Keratinocyte (primary cell): ENCODE measurements around the gene CPEB1. TPM values are rescaled to one million over a fixed set of nuclear protein-coding genes. Genes with fewer than 3 reads are reported as not detected.

ENCODE experiments used
- DNase-seq: peaks from one replicate; pipeline ENCODE4 v3.0.0-alpha.2; 2011; ENCODE audit warnings: low read depth, missing footprints, low spot score
- FAIRE-seq: peaks from 2 replicates; lab custom pipeline; 2011; peaks lifted over from hg19 to GRCh38; lab: Jason Lieb, UNC
- H2AFZ ChIP-seq: 2 replicates; pipeline ENCODE4 v1.6.0; 2012; ENCODE audit warnings: low read length, control low read depth, inconsistent platforms; ENCODE audit not compliant: control insufficient read depth
- H3K27ac ChIP-seq: 2 replicates; pipeline ENCODE4 v1.5.1; 2011; ENCODE audit warnings: low read length; ENCODE audit not compliant: control insufficient read depth, insufficient read depth
- H3K27me3 ChIP-seq: 3 replicates; pipeline ENCODE4 v1.6.0; 2011; ENCODE audit warnings: low read length; ENCODE audit not compliant: control insufficient read depth, insufficient read depth; ENCODE audit errors: extremely low read depth
- H3K36me3 ChIP-seq, 2 experiments: 2 replicates in 1 of 2; 3 replicates in 1 of 2; pipeline ENCODE4 v1.5.1; 2011; ENCODE audit warnings: low read length in 2 of 2, mild to moderate bottlenecking in 1 of 2; ENCODE audit not compliant: control insufficient read depth in 2 of 2, insufficient read depth in 2 of 2; ENCODE audit errors: extremely low read depth in 1 of 2
- H3K4me1 ChIP-seq: 3 replicates; pipeline ENCODE4 v1.5.1; 2011; ENCODE audit warnings: low read length; ENCODE audit not compliant: control insufficient read depth, insufficient read depth; ENCODE audit errors: extremely low read depth
- H3K4me2 ChIP-seq: 3 replicates; pipeline ENCODE4 v1.6.0; 2011; ENCODE audit warnings: low read depth, low read length; ENCODE audit not compliant: control insufficient read depth, insufficient read depth; ENCODE audit errors: extremely low read depth
- H3K4me3 ChIP-seq, 3 experiments: fragments of 200-600 bp in 1 of 3; sonication (generic) in 1 of 3; 2 replicates in 2 of 3; 3 replicates in 1 of 3; pipeline ENCODE4 v1.5.1; 2011 to 2016; ENCODE audit warnings: low read length in 3 of 3, mild to moderate bottlenecking in 3 of 3, control low read depth in 2 of 3, inconsistent platforms in 1 of 3, low read depth in 1 of 3, mixed read lengths in 1 of 3, mixed run types in 1 of 3, moderate library complexity in 1 of 3; ENCODE audit not compliant: control insufficient read depth in 2 of 3, insufficient read depth in 2 of 3; ENCODE audit errors: extremely low read depth in 1 of 3
- H3K79me2 ChIP-seq: 2 replicates; pipeline ENCODE4 v1.6.0; 2012; ENCODE audit warnings: low read length; ENCODE audit not compliant: control insufficient read depth, insufficient read depth
- H3K9ac ChIP-seq: 3 replicates; pipeline ENCODE4 v1.6.0; 2011; ENCODE audit warnings: low read length; ENCODE audit not compliant: control insufficient read depth, insufficient read depth; ENCODE audit errors: extremely low read depth
- H3K9me1 ChIP-seq: 3 replicates; pipeline ENCODE4 v1.6.0; 2011; ENCODE audit warnings: low read length; ENCODE audit not compliant: control insufficient read depth, insufficient read depth; ENCODE audit errors: extremely low read depth
- H3K9me3 ChIP-seq: 2 replicates; pipeline ENCODE4 v1.5.1; 2012; ENCODE audit warnings: low read depth, low read length; ENCODE audit not compliant: control insufficient read depth
- H4K20me1 ChIP-seq: 3 replicates; pipeline ENCODE4 v1.6.0; 2011; ENCODE audit warnings: low read length; ENCODE audit not compliant: control insufficient read depth, insufficient read depth; ENCODE audit errors: extremely low read depth
- EZH2 ChIP-seq: IDR thresholded peaks from one replicate; pipeline ENCODE4 v1.6.1; 2012; ENCODE audit warnings: inconsistent platforms, mild to moderate bottlenecking, low read length, moderate library complexity
- dilution Hi-C: fragments of 300-500 bp; cut with MboI; formaldehyde crosslinking; loops from one replicate; pipeline ENCODE4 v1.7.0; 2020; ENCODE audit warnings: low sequenced_read_pairs; ENCODE audit not compliant: extremely low pct_ligation_motif_present
- polyA plus RNA-seq, 5 experiments: library from polyadenylated mRNA; depleted of rRNA in 3 of 5; stranded (reverse) in 3 of 5; stranded (forward) in 1 of 5; unstranded in 1 of 5; fragments of >200 nt; gene quantifications; 1 replicate in 1 of 5; 2 replicates in 3 of 5; 3 replicates in 1 of 5; pipeline versions ENCODE4 v1.2.1 to v1.2.3, GENCODE V29; 2011 to 2012; ENCODE audit warnings: missing spikeins in 2 of 5, low read depth in 1 of 5, low replicate concordance in 1 of 5
- TF ChIP-seq, protein P1 (sequence below), 3 experiments: IDR thresholded peaks in 1 of 3; conservative IDR thresholded peaks in 1 of 3; optimal IDR thresholded peaks in 1 of 3; 2 replicates in 2 of 3; 3 replicates in 1 of 3; pipeline versions ENCODE3 to v1.5.1; 2011; ENCODE audit warnings: low read length in 3 of 3, mild to moderate bottlenecking in 3 of 3, moderate library complexity in 2 of 3, control low read depth in 1 of 3, inconsistent platforms in 1 of 3; ENCODE audit not compliant: insufficient read depth in 2 of 3; ENCODE audit errors: extremely low read depth in 1 of 3

The CPEB1 gene
- polyA plus RNA-seq, 1 donor (not counting 4 experiments of a cell fraction or from before 2014, with no cell fraction given): 0.16 TPM

- Histone ChIP-seq H3K4me3 (no peak overlapping the region), H3K36me3 (no peaks in the 10 kb centered on the region), H3K27me3 (peaks cover 14% of the 10 kb centered on the region), H3K79me2 (no peaks in the 10 kb centered on the region), H3K9me1 (no peaks in the 10 kb centered on the region), H2AFZ (no peak overlapping the region), H3K4me1 (no peaks in the 10 kb centered on the region), H3K27ac (no peak overlapping the region), H3K9me3 (no peaks in the 10 kb centered on the region), H3K9ac (no peak overlapping the region), H3K4me2 (no peak overlapping the region), H4K20me1 (no peaks in the 10 kb centered on the region)
- dilution Hi-C loops: no loop called here
- TF ChIP-seq, protein P1, sequence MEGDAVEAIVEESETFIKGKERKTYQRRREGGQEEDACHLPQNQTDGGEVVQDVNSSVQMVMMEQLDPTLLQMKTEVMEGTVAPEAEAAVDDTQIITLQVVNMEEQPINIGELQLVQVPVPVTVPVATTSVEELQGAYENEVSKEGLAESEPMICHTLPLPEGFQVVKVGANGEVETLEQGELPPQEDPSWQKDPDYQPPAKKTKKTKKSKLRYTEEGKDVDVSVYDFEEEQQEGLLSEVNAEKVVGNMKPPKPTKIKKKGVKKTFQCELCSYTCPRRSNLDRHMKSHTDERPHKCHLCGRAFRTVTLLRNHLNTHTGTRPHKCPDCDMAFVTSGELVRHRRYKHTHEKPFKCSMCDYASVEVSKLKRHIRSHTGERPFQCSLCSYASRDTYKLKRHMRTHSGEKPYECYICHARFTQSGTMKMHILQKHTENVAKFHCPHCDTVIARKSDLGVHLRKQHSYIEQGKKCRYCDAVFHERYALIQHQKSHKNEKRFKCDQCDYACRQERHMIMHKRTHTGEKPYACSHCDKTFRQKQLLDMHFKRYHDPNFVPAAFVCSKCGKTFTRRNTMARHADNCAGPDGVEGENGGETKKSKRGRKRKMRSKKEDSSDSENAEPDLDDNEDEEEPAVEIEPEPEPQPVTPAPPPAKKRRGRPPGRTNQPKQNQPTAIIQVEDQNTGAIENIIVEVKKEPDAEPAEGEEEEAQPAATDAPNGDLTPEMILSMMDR (optimal IDR thresholded peaks at IDR 0.05 in 1 of 3, IDR thresholded peaks at IDR 0.05 in 1 of 3, conservative IDR thresholded peaks at IDR 0.05 in 1 of 3; ENCODE audit: extremely low read depth in 1 of 3, insufficient read depth in 2 of 3, low read length in 3 of 3): no peak
- no peak for TF ChIP-seq EZH2
- no peak for DNase-seq
- no peak for FAIRE-seq
Observed at GRCh38 chr15:82568986-82569385, 78.2 kb downstream of the CPEB1 start.

DNA sequence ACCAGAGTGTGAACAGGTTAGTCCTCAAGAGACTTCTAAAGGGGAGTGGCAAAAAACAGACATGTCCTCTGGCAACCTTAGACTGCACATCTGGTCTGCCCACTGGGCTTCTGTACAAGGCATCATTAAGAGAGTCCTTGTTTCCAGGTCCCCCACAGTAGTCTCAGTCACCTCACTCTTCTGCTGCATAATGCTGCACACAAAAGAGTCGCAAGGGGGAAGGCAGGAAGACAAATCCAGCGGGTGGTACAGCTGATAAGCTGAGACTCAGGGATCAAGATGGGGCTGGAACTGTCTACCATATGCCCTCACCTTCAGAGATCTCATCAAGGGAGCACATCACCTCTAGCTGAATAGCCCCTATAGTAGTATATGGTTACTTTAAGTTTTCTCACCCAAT lies 79.5 kb downstream of the CPEB1 start:
- Histone ChIP-seq H3K4me3 (no peak overlapping the region), H2AFZ (no peak overlapping the region), H3K27me3 (peaks cover 14% of the 10 kb centered on the region), H3K27ac (no peak overlapping the region), H3K9me1 (no peaks in the 10 kb centered on the region), H4K20me1 (no peaks in the 10 kb centered on the region), H3K4me1 (no peaks in the 10 kb centered on the region), H3K79me2 (no peaks in the 10 kb centered on the region), H3K36me3 (no peaks in the 10 kb centered on the region), H3K4me2 (no peak overlapping the region), H3K9ac (no peak overlapping the region), H3K9me3 (no peaks in the 10 kb centered on the region)
- TF ChIP-seq, protein P1 (optimal IDR thresholded peaks at IDR 0.05 in 1 of 3, IDR thresholded peaks at IDR 0.05 in 1 of 3, conservative IDR thresholded peaks at IDR 0.05 in 1 of 3; ENCODE audit: extremely low read depth in 1 of 3, insufficient read depth in 2 of 3, low read length in 3 of 3): no peak
- no peak for TF ChIP-seq EZH2
- DNase-seq: no peak
- dilution Hi-C loops: no loop called here
- FAIRE-seq: no peak
